Prostate gland (tissue), 2 donors: ENCODE results near the gene TRIM54. TPM values are rescaled to one million over a fixed set of nuclear protein-coding genes. Genes with fewer than 3 reads are reported as not detected.

Source experiments
- DNase-seq: peaks from one replicate; pipeline ENCODE4 v3.0.0-alpha.2; 2019; ENCODE audit warnings: low spot score
- H3K27ac ChIP-seq, 2 donors: fragments of 200-600 bp; sonication (generic); 2 replicates each; pipeline ENCODE4 v1.5.1; 2017 to 2019
- H3K27me3 ChIP-seq: fragments of 200-600 bp; sonication (generic); replicated peaks from 2 replicates; pipeline ENCODE4 v1.5.1; 2019; ENCODE audit not compliant: insufficient read depth
- H3K36me3 ChIP-seq, 2 donors: fragments of 200-600 bp; sonication (generic); 1 replicate in 1 of 2; 2 replicates in 1 of 2; pipeline versions ENCODE4 v1.5.1 to v1.8.1; 2017 to 2019
- H3K4me1 ChIP-seq: fragments of 200-600 bp; sonication (generic); replicated peaks from 2 replicates; pipeline ENCODE4 v1.5.1; 2019
- H3K4me3 ChIP-seq, 2 donors: fragments of 200-600 bp; sonication (generic); 2 replicates each; pipeline ENCODE4 v1.5.1; 2017 to 2019
- H3K9me3 ChIP-seq: fragments of 200-600 bp; sonication (generic); 2 replicates; pipeline ENCODE4 v1.5.1; 2017
- CTCF ChIP-seq, 4 experiments: fragments of 200-600 bp in 2 of 4; fragments of 450-650 bp in 2 of 4; sonication (generic) in 2 of 4; IDR thresholded peaks; 1 replicate in 3 of 4; 2 replicates in 1 of 4; pipeline ENCODE4 v1.5.1; 2016 to 2019; ENCODE audit warnings: antibody characterized with exemption in 4 of 4, mild to moderate bottlenecking in 2 of 4, moderate library complexity in 2 of 4
- POLR2A ChIP-seq: fragments of 450-650 bp; IDR thresholded peaks from one replicate; pipeline ENCODE4 v1.6.1; 2016; ENCODE audit warnings: antibody characterized with exemption, mild to moderate bottlenecking
- POLR2AphosphoS5 ChIP-seq: sonication (generic); formaldehyde crosslinking; IDR thresholded peaks from one replicate; pipeline ENCODE4 v1.6.1; 2017; ENCODE audit warnings: antibody characterized with exemption
- WGBS: methylation state at CpG from one replicate; pipeline ENCODE4 v1.1.5; 2018; 5-methylcytosine and 5-hydroxymethylcytosine counted together
- intact Hi-C: fragments of 100-400 bp; cut with DNase I; formaldehyde crosslinking; loops from one replicate; pipeline ENCODE4 v1.14.2; 2022
- total RNA-seq, 2 donors: library from RNA; depleted of rRNA; stranded (reverse); fragments of >200 nt; gene quantifications; one replicate each; pipeline ENCODE4 v1.1.0, GENCODE V29; 2016

Gene TRIM54
- total RNA-seq, 2 donors from 2014 or later: 2.8 to 17.9 TPM

GRCh38 chr2:27356056-27356381 is 73.8 kb downstream of the TRIM54 start:
- no peaks in the 10 kb centered on the region for H3K9me3 ChIP-seq

GRCh38 chr2:27356382-27357181 is 74.4 kb downstream of the TRIM54 start, which contains the start of gene GTF3C2:
GTF3C2 (minus strand) TSS chr2:27356764; CDS start chr2:27343554, 13,210 bp downstream.
- intact Hi-C loops: loop anchor here (5.0 kb wide), 1 partner anchor 34 kb away; the partner anchor contains the start of gene MPV17
- no peaks in the 10 kb centered on the region for H3K27me3 ChIP-seq
- H3K36me3 ChIP-seq: no peaks in the 10 kb centered on the region
- no peaks in the 10 kb centered on the region for H3K9me3 ChIP-seq
- TF ChIP-seq POLR2AphosphoS5: peak; percentile 94
- TF ChIP-seq CTCF (IDR thresholded peaks at IDR 0.05): no peak
- peak; percentile 42 for TF ChIP-seq POLR2A
- H3K4me1 ChIP-seq: peaks cover 4% of the 10 kb centered on the region
- H3K4me3 ChIP-seq: peak within 1 kb of the TSS; percentile 70 to 87
- peak; percentile 94 for DNase-seq
- H3K27ac ChIP-seq: peak within 1 kb of the TSS; percentile 79 to 83
- WGBS: under 1% methylated on average over 58 of the region's 67 CpGs

More at GRCh38 chr2:27356056-27356381, 73.8 kb downstream of the TRIM54 start:
- DNase-seq: no peak
- H3K4me1 ChIP-seq: peaks cover 4% of the 10 kb centered on the region
- peak overlapping the region; percentile 70 to 87 for H3K4me3 ChIP-seq
- H3K27me3 ChIP-seq: no peaks in the 10 kb centered on the region
- TF ChIP-seq CTCF (IDR thresholded peaks at IDR 0.05) (no peak), POLR2AphosphoS5 (no peak), POLR2A (no peak)
- H3K27ac ChIP-seq: peak overlapping the region; percentile 79 to 83
- WGBS: under 1% methylated on average over 12 of the region's 12 CpGs
- intact Hi-C loops: loop anchor here (5.0 kb wide), 1 partner anchor 34 kb away; the partner anchor contains the start of gene MPV17
- H3K36me3 ChIP-seq: no peaks in the 10 kb centered on the region

Other genes starting within 250 kb of the TRIM54 start
- 10 to 100 TPM; 44.5 to 75.9 TPM for gene TMEM214, start 249.5 kb upstream of the TRIM54 start, total RNA-seq
- gene AGBL5, start 230.8 kb upstream of the TRIM54 start, total RNA-seq: 10 to 100 TPM; 31.9 to 87.1 TPM
- 100 to 1,000 TPM; 246 to 317 TPM for gene OST4, start 210.8 kb upstream of the TRIM54 start, total RNA-seq
- 100 to 1,000 TPM in 1 of 2 donors, 10 to 100 TPM in 1; 39.8 to 149 TPM for gene EMILIN1, start 203.8 kb upstream of the TRIM54 start, total RNA-seq
- gene KHK, start 195.7 kb upstream of the TRIM54 start, total RNA-seq: 1 to 10 TPM in 1 of 2 donors, under 1 TPM in 1; 0.91 to 7.0 TPM
- gene CGREF1, start 163.3 kb upstream of the TRIM54 start, total RNA-seq: 10 to 100 TPM in 1 of 2 donors, 1 to 10 TPM in 1; 4.9 to 10.7 TPM
- gene ABHD1, start 158.6 kb upstream of the TRIM54 start, total RNA-seq: 1 to 10 TPM; 4.1 to 7.0 TPM
- gene PREB, start 147.8 kb upstream of the TRIM54 start, total RNA-seq: 10 to 100 TPM; 74.0 to 88.9 TPM
- 1 to 10 TPM in 1 of 2 donors, not detected in 1; 1.1 TPM for gene PRR30, start 143.0 kb upstream of the TRIM54 start, total RNA-seq
- 1 to 10 TPM in 1 of 2 donors, not detected in 1; 8.5 TPM for gene TCF23, start 133.4 kb upstream of the TRIM54 start, total RNA-seq
- gene ATRAID, start 70.4 kb upstream of the TRIM54 start, total RNA-seq: 100 to 1,000 TPM; 217 to 222 TPM
- gene SLC5A6, start 70.2 kb upstream of the TRIM54 start, total RNA-seq: 10 to 100 TPM; 23.9 to 65.2 TPM
- gene CAD, start 65.1 kb upstream of the TRIM54 start, total RNA-seq: 10 to 100 TPM; 16.0 to 63.6 TPM
- gene SLC30A3, start 19.4 kb upstream of the TRIM54 start, total RNA-seq: 100 to 1,000 TPM in 1 of 2 donors, not detected in 1; 102 TPM
- 10 to 100 TPM in 1 of 2 donors, not detected in 1; 16.1 TPM for gene DNAJC5G, start 7.0 kb upstream of the TRIM54 start, total RNA-seq
- gene UCN, start 26.0 kb downstream of the TRIM54 start, total RNA-seq: 10 to 100 TPM in 1 of 2 donors, 1 to 10 TPM in 1; 4.2 to 11.2 TPM
- 10 to 100 TPM; 82.5 to 90.3 TPM for gene MPV17, start 40.7 kb downstream of the TRIM54 start, total RNA-seq
- gene GTF3C2, start 74.3 kb downstream of the TRIM54 start, total RNA-seq: 10 to 100 TPM; 41.2 to 66.1 TPM
- 10 to 100 TPM; 46.9 to 51.8 TPM for gene EIF2B4, start 87.9 kb downstream of the TRIM54 start, total RNA-seq
- 100 to 1,000 TPM; 127 to 134 TPM for gene SNX17, start 88.2 kb downstream of the TRIM54 start, total RNA-seq
- gene ZNF513, start 98.3 kb downstream of the TRIM54 start, total RNA-seq: 10 to 100 TPM in 1 of 2 donors, 1 to 10 TPM in 1; 9.0 to 22.0 TPM
- 10 to 100 TPM; 57.2 to 65.4 TPM for gene PPM1G, start 127.2 kb downstream of the TRIM54 start, total RNA-seq
- gene NRBP1, start 146.2 kb downstream of the TRIM54 start, total RNA-seq: 10 to 100 TPM; 42.9 to 83.4 TPM
- 100 to 1,000 TPM in 1 of 2 donors, 10 to 100 TPM in 1; 31.4 to 147 TPM for gene KRTCAP3, start 160.0 kb downstream of the TRIM54 start, total RNA-seq
- gene IFT172, start 207.3 kb downstream of the TRIM54 start, total RNA-seq: 10 to 100 TPM; 32.6 to 42.8 TPM
- gene FNDC4, start 212.8 kb downstream of the TRIM54 start, total RNA-seq: 10 to 100 TPM; 24.1 to 30.6 TPM
- under 1 TPM in 1 of 2 donors, not detected in 1; 0.87 TPM for gene GCKR, start 214.4 kb downstream of the TRIM54 start, total RNA-seq